Activated T-helper 1 cell treated with anti-CD3 and anti-CD28 coated beads, Interleukin-12 subunit alpha, Interleukin-12 subunit beta, Interleukin-2, Interleukin-4 antibody, amounts not matched to agents 30 ng/mL and 10 ng/mL and 1 ng/mL, durations not matched to agents 14 hours and 24 hours and 36 hours (primary cell): ENCODE data around the gene RBM12. TPM values are rescaled to one million over a fixed set of nuclear protein-coding genes. Genes with fewer than 3 reads are reported as not detected.
A peak's percentile ranks its signal among the peaks of the same experiment; 100 is the strongest.

Experiments
- DNase-seq: peaks from one replicate; pipeline ENCODE4 v3.0.0; 2021; ENCODE audit warnings: low spot score
- H3K27ac Mint-ChIP-seq: one replicate; pipeline ENCODE4 v1.8.0; 2021; ENCODE audit warnings: mild to moderate bottlenecking, mixed read lengths
- H3K27me3 Mint-ChIP-seq: one replicate; pipeline ENCODE4 v1.8.0; 2022; ENCODE audit warnings: mild to moderate bottlenecking, moderate library complexity, mixed read lengths; ENCODE audit not compliant: insufficient read depth
- H3K36me3 Mint-ChIP-seq: one replicate; pipeline ENCODE4 v1.8.0; 2021; ENCODE audit warnings: low read depth, mixed read lengths
- H3K4me1 Mint-ChIP-seq: one replicate; pipeline ENCODE4 v1.8.0; 2021; ENCODE audit warnings: low read depth, mixed read lengths
- H3K4me3 Mint-ChIP-seq: one replicate; pipeline ENCODE4 v1.8.0; 2021; ENCODE audit warnings: mild to moderate bottlenecking, moderate library complexity, mixed read lengths
- H3K9me3 Mint-ChIP-seq: one replicate; pipeline ENCODE4 v1.8.0; 2021; ENCODE audit warnings: mixed read lengths
- intact Hi-C: fragments of 100-400 bp; cut with micrococcal nuclease; formaldehyde crosslinking; loops from one replicate; pipeline ENCODE4 v1.15.1; 2024
- total RNA-seq: library from RNA; stranded (reverse); gene quantifications from 2 replicates; pipeline ENCODE4 v1.2.3, GENCODE V29; 2022

RBM12 gene
- total RNA-seq, 1 donor from 2014 or later: 151 TPM

DNA sequence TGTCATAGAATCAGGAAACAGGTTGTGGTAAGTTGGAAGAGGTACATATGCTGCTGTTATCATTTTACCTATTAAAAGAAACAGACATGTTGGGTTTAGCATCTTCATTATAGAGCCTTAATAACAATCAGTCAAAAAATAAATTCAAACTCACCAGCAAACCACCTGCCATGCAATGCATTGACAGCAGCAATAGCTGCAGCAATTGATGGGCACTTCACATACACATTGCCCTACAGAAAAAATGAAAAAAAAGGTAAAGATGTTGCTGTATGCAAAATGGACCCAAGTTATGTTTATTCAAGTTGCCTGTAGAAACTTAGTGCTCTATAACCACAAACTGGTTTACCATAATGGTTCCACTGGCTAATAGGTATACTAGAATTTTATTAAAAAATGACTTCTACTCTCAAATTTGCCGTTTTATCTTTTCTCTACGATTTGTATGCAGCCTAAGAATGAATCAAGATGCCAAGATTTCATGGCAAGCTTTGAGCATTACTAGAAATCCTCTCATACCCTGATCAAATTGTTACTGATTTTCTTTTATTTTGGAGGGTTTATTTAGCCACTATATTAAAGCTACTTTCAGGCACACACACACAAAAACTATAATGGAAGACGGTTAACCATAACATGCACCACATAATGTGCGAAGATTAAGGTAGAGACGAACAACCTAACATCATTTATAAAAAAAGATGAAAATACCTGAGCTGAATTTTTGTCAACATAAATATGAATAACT is 40.0 kb upstream of the RBM12 start:
- Mint-ChIP-seq H3K36me3 (peaks cover 51% of the 10 kb centered on the region), H3K4me1 (peaks cover 20% of the 10 kb centered on the region), H3K9me3 (no peaks in the 10 kb centered on the region), H3K27me3 (no peaks in the 10 kb centered on the region), H3K4me3 (no peak overlapping the region), H3K27ac (peak overlapping the region; percentile 23)
- intact Hi-C loops: no loop called here
- no peak for DNase-seq

DNA sequence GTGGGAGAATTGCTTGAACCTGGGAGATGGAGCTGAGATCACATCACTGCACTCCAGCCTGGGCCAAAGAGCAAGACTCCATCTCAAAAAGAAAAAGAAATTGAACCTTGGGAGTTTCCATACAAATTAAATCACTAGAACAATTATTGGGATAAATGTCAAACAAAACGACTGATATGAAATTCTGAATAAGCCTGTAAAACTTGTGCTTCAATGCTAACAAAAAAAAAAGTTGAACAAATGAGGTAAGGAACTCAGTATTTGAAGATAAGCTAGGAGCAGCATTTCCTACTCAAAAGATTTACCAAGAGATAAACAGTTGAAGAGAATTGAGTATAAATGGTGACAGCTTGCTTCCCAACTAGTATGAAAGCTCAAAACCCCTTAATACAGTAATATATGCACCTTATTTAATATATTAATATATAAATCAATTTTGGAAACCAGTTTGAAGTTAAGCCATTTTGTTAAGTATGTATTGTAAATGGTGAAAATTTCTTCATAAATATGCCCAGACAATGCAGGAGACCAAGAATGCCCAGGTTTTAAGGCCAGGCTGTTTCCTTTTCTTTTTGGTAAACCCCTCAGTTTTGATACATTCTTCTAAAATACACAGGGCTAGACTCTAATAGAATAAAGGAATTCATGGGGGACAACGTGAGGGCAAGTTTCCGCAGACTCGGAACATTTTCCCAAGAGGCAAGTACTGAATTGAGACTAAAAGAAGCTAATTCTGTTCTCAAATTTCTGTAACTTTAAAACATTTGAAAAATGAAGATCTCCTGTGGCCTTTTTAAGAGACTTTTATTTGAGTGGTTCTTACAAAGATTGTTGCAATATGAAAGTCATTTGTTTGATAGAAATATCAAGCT is 38.4 kb upstream of the RBM12 start:
- Mint-ChIP-seq H3K27me3 (no peaks in the 10 kb centered on the region), H3K4me3 (no peak overlapping the region), H3K4me1 (peaks cover 28% of the 10 kb centered on the region), H3K36me3 (peaks cover 51% of the 10 kb centered on the region), H3K9me3 (no peaks in the 10 kb centered on the region), H3K27ac (peak overlapping the region; percentile 58)
- intact Hi-C loops: no loop called here
- no peak for DNase-seq

DNA sequence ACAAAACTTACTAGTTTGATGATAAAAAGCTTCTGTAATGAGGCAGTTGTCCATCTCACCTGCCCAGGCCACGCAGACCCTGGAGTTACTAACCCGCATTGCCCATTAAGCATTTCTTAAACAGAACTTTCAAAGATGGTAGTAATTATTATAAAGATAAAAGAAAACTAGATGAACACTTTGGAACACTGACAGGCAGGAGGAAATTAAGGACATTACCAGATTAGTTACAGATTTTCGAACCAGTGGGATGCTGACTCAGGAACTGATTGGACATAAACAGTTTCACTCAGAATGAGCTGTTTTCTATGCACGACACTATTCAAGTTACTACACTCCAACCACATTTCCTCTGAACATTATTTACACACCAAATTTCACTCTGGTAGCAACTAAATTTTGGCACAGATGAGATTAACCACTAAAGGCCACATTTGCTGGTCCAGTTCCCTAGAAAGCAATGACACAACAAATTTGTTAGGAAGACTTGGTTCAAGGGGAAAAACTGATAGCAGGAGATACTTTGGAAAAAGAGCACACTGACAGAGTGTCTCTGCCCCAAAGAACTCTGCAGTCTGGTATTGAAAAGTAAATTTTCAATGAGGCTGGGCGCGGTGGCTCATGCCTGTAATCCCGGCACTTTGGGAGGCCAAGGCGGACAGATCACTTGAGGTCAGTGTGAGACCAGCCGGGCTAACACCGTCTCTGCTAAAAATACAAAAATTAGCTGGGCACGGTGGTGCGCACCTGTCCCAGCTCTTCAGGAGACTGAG is 37.5 kb upstream of the RBM12 start:
- no peak overlapping the region for H3K4me3 Mint-ChIP-seq

DNA sequence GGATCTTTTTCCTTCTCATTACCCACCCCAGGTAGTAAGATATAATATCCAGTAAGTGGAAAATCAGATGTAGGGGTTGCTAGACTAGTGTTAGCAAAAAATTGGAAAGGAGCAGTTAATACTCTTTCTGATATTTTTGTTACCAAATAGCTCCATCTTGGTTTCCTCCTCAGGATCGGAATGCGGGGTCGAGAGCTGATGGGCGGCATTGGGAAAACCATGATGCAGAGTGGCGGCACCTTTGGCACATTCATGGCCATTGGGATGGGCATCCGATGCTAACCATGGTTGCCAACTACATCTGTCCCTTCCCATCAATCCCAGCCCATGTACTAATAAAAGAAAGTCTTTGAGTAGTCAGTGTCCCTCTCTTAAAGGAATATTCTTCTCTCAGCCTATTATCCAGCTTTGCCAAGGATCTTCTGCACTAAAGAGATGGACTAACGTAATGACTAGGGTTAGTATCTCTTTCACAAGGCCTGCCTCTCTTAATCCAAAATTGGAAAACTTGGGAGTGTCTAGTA is 36.0 kb upstream of the RBM12 start:
- peaks cover 38% of the 10 kb centered on the region for H3K4me1 Mint-ChIP-seq
- H3K36me3 Mint-ChIP-seq: peaks cover 49% of the 10 kb centered on the region
- no peaks in the 10 kb centered on the region for H3K27me3 Mint-ChIP-seq
- H3K9me3 Mint-ChIP-seq: no peaks in the 10 kb centered on the region
- intact Hi-C loops: no loop called here
- H3K27ac Mint-ChIP-seq: peak overlapping the region; percentile 94
- DNase-seq: no peak
- peak overlapping the region; percentile 92 for H3K4me3 Mint-ChIP-seq

More for the DNA sequence above, 37.5 kb upstream of the RBM12 start:
- intact Hi-C loops: no loop called here
- H3K36me3 Mint-ChIP-seq: peaks cover 59% of the 10 kb centered on the region
- H3K9me3 Mint-ChIP-seq: no peaks in the 10 kb centered on the region
- H3K27me3 Mint-ChIP-seq: no peaks in the 10 kb centered on the region
- DNase-seq: no peak
- H3K4me1 Mint-ChIP-seq: peaks cover 36% of the 10 kb centered on the region
- peak overlapping the region; percentile 58 for H3K27ac Mint-ChIP-seq

DNA sequence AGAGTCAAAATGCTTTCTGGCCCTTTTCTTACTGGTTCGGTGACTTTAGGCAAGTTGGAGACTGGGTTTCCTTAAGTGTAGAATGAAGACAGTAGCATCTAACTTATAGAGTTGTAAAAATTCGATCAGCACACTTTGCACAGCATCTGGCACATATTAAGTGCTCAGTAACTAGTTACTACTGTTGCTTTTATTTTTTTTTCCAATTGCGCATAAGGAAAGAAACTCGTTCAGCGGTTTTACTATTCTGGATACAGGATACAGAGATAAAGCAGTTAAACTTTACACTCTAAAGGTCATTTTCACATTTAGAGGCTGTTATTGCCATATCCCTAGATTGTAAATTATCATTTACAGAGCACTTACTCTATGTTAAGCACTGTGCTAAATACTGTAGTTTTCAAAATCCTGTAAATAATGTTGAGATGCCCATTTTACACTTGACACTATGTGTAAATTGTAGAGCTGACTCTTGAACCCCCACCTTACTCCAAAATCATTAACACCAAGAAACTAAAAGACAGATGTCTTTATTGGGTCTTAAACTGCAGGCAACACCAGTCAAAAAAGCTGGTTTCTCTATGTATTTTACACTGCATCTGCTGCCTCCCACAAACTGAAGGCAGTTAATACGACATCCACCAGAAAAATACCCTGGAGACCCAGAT is 35.4 kb upstream of the RBM12 start:
- H3K27ac Mint-ChIP-seq: peak overlapping the region; percentile 94
- H3K4me1 Mint-ChIP-seq: peaks cover 38% of the 10 kb centered on the region
- intact Hi-C loops: loop anchor here (1.0 to 5.0 kb wide), 9 partner anchors 13 to 254 kb away; partner anchors contain the start of genes CPNE1, ERGIC3, PHF20 and RBM12

DNA sequence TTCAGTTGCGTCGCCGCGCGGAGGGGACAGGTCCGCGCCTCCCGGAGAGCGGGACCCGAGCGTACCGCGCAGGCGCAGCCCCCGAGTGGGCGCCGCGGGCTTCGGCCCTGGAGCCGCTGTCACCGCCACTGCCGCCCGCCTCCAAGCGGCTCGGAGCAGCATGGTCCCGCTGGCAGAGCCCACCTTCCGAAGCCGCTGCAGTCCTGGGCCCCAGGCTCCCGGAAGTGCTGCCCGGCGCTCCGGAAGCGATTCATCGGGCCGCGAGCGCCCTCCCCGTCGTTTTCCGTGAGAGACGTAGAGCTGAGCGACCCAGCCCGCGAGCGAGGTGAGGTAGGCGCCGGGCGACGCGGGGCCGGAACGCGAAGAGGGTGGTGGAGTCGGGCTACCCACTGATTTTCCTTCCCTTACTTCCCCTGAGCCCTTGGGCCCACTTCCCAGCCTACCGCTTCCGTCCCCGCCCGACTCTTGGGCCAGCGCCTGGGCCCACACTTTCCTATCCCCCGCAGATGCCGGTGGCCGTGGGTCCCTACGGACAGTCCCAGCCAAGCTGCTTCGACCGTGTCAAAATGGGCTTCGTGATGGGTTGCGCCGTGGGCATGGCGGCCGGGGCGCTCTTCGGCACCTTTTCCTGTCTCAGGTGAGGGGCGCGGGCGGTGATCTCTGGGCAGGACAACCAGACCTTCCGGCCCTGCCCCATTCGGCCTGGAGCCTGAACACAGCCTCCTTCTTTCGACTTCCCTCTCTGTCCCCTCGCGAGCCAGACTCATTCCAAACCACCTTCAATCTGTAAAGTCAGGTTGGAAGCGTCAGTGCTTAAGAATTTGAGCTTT is 34.6 kb upstream of the RBM12 start, which contains the start of the genes NFS1 and ROMO1:
NFS1 (minus strand) TSS at position 226 of the 830 bp plus-strand sequence; CDS start at position 162, 64 bp downstream.
ROMO1 (plus strand) TSS at position 279 of the 830 bp plus-strand sequence; CDS start at position 507, 228 bp downstream.
- intact Hi-C loops: loop anchor here (1.0 to 5.0 kb wide), 9 partner anchors 13 to 255 kb away; partner anchors contain the start of genes CPNE1, ERGIC3, PHF20 and RBM12
- DNase-seq: peak; percentile 80
- peak within 1 kb of the TSS; percentile 92 for H3K4me3 Mint-ChIP-seq
- H3K9me3 Mint-ChIP-seq: no peaks in the 10 kb centered on the region
- peak within 1 kb of the TSS; percentile 94 for H3K27ac Mint-ChIP-seq
- H3K4me1 Mint-ChIP-seq: peaks cover 38% of the 10 kb centered on the region
- H3K36me3 Mint-ChIP-seq: peaks cover 43% of the 10 kb centered on the region
- no peaks in the 10 kb centered on the region for H3K27me3 Mint-ChIP-seq

More for the DNA sequence above, 35.4 kb upstream of the RBM12 start:
- no peaks in the 10 kb centered on the region for H3K9me3 Mint-ChIP-seq
- H3K4me3 Mint-ChIP-seq: peak overlapping the region; percentile 92
- H3K36me3 Mint-ChIP-seq: peaks cover 49% of the 10 kb centered on the region
- H3K27me3 Mint-ChIP-seq: no peaks in the 10 kb centered on the region
- no peak for DNase-seq

DNA sequence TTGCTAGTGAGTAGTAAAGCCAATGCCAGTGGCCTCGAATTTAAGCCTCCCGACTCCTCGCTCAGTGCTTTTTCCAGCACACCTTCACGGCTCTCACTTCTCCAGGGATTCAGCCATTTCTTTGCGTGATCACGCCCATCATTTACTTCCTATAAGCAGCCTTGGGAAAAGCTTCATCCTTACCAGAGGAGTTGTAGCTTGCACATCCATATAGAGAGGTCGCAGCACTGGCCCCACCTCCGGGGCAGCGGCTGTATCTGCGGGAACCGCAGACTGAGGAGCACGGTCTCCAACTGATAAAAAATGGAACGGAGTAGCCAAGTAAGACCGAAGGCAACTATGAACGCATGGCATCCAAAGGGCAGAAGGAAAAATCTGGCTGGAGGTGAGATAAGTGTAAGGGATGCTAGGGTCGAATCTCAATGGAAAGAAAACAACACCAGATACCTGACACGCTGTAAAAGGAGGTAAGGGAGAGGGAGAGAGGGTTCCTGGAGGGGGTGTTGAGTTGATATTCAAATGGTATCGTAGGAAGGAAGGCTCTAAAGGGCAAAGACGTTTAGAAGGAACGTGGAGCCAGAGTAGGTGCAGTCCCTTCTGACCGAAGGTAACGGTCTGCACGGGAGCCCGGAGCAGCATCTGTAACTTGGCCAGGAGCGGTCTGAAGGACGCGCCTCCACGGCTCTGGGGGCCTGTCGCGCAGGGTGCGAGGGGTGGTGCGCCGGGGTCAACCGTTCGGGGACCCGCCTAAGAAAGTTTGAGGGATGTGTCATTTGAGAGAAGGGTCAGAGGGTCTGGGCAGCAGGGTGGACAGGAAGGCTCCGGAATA is 33.8 kb upstream of the RBM12 start:
- no peaks in the 10 kb centered on the region for H3K27me3 Mint-ChIP-seq
- H3K9me3 Mint-ChIP-seq: no peaks in the 10 kb centered on the region
- H3K4me3 Mint-ChIP-seq: peak overlapping the region; percentile 92
- H3K27ac Mint-ChIP-seq: peak overlapping the region; percentile 86
- H3K36me3 Mint-ChIP-seq: peaks cover 34% of the 10 kb centered on the region
- DNase-seq: no peak
- peaks cover 33% of the 10 kb centered on the region for H3K4me1 Mint-ChIP-seq
- intact Hi-C loops: loop anchor here (1.0 to 5.0 kb wide), 10 partner anchors 14 to 256 kb away; partner anchors contain the start of genes CPNE1, ERGIC3, PHF20 and RBM12

DNA sequence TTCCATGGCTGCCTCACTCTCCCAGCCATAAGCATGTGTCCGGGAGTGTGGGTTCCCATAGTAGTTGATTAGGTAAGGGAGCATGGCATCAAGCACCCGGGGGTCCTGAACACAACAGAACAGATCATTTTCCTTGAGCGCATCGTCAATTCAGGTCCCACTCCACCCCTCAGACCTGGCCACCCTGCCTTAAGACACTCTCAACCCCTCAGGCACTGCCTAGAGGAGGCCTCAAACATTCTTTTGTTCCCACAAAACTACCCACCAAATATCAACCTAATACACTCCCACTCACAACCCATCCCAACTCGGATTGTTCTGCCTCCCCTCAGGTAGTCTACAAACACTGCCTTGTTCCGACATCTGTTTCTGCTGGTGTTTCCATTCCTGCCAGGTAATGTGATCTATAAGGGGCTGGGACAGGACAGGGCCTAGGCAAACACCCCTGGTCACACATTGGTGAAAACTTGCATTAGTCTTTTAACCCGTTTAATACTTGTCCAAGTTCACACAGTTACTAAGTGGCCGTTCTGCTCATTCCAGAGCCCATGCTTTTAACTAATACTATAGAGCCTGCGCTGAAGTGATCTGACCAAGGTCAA is 33.1 kb upstream of the RBM12 start:
- H3K4me3 Mint-ChIP-seq: peak overlapping the region; percentile 92
- intact Hi-C loops: loop anchor here (1.0 to 5.0 kb wide), 6 partner anchors 15 to 235 kb away; partner anchors contain the start of genes PHF20 and RBM39
- peaks cover 32% of the 10 kb centered on the region for H3K4me1 Mint-ChIP-seq
- peak overlapping the region; percentile 46 for H3K27ac Mint-ChIP-seq
- no peaks in the 10 kb centered on the region for H3K27me3 Mint-ChIP-seq
- peaks cover 34% of the 10 kb centered on the region for H3K36me3 Mint-ChIP-seq
- H3K9me3 Mint-ChIP-seq: no peaks in the 10 kb centered on the region
- DNase-seq: no peak

DNA sequence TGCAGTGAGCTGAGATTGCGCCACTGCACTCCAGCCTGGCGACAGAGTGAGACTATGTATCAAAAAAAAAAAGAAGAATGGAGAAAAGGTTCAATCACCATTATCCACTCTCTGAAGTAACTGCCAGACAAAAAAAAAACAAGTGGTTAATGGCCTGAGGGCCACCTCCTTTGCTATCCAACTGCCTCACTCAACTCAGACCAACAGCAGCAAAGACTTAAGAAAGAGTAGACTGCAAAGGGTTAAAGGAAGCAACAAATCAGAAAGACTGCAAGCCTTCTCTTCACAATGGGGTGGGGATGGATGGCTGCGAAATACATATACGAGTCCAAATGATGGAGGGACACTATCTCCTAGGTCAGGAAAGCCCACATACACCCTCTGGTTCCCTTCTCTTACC is 31.3 kb upstream of the RBM12 start:
- intact Hi-C loops: loop anchor here (5.0 kb wide), 1 partner anchor 186 kb away; no protein-coding TSS in a partner anchor
- peak overlapping the region; percentile 4 for H3K4me3 Mint-ChIP-seq
- no peak overlapping the region for H3K27ac Mint-ChIP-seq
- H3K9me3 Mint-ChIP-seq: no peaks in the 10 kb centered on the region
- no peak for DNase-seq
- peaks cover 26% of the 10 kb centered on the region for H3K36me3 Mint-ChIP-seq
- H3K27me3 Mint-ChIP-seq: no peaks in the 10 kb centered on the region
- peaks cover 30% of the 10 kb centered on the region for H3K4me1 Mint-ChIP-seq

DNA sequence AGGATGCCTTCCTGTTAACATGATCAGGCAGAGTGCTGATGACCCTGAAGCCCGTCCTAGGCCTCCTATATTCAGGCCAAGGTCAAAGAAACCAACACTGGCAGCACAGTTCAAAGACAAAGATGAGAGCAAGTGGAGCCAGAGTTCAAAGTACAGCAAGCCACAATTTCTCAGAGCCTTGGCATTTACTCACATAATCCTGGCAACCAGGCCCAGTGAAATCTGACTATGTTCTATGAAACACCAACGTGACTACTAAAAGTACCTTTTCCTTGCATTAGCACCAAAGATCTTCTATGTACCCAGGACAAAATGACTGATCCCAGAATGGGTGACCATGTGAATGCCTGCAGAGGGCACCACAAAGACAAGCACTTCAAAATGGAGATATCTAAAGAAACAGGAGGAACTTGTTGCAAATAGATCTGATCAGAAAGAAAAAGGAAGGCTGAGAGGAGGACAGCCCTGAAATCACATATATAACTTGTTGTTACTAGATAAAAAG is 30.6 kb upstream of the RBM12 start:
- H3K27ac Mint-ChIP-seq: no peak overlapping the region
- H3K9me3 Mint-ChIP-seq: no peaks in the 10 kb centered on the region
- intact Hi-C loops: loop anchor here (5.0 kb wide), 1 partner anchor 187 kb away; no protein-coding TSS in a partner anchor

More for the DNA sequence above, 30.6 kb upstream of the RBM12 start:
- Mint-ChIP-seq H3K36me3 (peaks cover 28% of the 10 kb centered on the region), H3K27me3 (no peaks in the 10 kb centered on the region), H3K4me3 (no peak overlapping the region), H3K4me1 (peaks cover 24% of the 10 kb centered on the region)
- no peak for DNase-seq
